Pons (tissue), 1 donor: ENCODE measurements around the gene MT1A.

Experiments
- DNase-seq: peaks from one replicate; pipeline ENCODE4 v3.0.0-alpha.2; 2016; ENCODE audit warnings: low spot score

Gene MT1A

GRCh38 chr16:56679078-56679730 lies 40.7 kb downstream of the MT1A start:
- DNase-seq: no peak

DNA sequence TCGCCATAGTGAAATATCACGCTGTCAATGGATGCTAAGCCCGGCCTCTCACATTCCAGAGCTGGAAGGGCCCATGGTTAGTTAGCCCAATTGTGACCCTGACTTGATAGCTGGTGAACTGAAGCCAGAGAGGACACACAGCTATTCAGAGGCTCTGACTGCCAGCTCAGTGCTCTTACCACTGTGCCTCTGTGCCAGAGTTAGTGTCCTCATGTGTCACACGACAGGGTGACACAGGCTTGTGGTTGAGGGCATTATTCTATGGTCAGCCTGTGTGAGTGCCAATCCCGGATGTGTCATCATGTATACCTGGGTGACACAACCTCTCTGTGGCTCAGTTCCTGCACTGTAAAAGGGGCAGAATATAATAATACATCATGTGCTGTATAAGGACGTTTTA lies 41.4 kb downstream of the MT1A start:
- DNase-seq: no peak

DNA sequence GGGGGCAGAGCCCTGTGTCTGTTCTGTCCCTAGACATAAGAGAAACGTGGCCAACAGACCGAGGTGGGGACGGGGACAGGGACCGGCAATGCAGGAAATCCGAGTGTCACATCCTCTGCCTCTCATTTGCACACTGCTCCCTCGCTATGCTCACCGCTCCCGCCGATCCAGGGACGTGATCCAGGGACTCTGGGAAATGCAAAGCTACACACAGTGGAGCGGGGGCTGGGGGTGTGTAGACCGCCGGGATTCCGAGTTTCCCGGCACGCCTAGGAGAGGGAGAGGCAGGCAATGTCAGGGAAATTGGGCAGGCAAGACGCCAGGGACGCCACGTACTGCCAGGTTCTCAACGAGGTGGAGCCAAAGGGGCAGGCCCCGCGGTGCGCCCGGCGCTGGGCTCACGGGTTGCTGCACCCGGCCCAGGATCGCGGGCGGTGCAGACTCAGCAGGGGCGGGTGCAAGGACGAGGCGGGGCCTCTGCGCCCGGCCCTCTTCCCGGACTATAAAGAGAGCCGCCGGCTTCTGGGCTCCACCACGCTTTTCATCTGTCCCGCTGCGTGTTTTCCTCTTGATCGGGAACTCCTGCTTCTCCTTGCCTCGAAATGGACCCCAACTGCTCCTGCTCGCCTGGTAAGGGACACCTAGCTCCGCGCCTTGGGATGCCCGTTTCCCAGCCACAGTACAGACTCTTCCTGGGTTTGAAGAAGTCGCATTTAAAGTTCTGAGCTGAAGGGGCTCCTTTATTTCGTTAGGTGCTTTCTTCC lies 43.7 kb downstream of the MT1A start, which contains the start of gene MT1X:
MT1X (plus strand) TSS at position 532 of the 764 bp plus-strand sequence; CDS start at position 603, 71 bp downstream.
- DNase-seq: peak; percentile 73

DNA sequence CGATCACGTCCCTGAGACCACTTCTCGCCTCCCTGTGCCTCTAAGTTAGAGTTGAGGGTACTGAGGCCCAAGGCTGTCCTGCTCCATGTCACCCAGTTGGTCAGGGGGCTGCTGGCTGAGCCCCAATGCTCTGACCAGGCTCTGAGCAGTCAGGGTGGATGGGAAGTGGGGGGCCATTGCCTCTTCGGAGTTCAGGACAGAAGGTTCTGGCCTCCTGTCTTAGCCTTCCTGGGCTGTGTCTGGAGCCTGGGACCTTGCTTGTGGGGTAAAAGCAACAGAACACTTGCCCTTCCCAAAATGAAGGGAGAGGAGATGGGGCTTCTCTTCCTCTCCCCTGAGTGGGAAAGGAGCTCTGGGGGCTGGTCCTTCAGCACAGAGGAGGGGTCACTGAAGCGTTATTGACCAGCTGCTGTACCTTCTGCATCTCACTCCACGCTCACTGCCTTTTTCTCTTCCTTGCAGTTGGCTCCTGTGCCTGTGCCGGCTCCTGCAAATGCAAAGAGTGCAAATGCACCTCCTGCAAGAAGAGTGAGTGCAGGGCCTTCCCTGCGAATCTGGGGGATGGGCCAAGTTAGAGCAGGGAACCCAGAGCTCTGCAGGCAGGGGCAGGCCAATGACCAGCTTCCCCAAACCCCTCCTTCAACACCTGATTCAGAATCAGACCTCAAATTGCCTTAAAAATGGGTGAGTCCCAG lies 44.4 kb downstream of the MT1A start:
- no peak for DNase-seq

DNA sequence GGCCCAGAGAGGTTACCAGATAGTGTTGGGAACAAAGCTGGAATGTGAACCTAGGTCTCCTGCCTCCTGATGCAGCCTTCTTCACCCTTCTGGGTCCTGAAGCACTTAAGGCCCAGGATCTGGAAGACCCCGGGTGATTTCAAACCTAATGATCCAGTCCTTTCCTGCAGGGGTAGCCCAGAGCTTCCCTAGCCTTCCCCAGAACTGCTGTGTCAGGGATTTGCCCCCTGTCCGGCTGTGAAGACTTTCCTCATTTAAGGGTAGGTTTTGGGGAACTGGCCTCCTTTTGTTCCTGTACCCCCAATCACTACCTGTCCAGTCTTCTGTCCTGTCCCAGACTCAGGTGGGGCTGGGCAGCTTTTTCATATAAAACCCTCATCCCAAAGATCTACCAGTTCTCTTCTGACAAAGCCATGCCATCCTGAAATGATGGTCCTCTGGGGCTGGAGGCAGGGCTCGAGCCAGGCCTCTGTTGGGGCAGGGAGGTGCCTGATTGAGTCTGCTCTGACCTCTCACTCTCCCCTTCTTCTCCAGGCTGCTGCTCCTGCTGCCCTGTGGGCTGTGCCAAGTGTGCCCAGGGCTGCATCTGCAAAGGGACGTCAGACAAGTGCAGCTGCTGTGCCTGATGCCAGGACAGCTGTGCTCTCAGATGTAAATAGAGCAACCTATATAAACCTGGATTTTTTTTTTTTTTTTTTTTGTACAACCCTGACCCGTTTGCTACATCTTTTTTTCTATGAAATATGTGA lies 45.1 kb downstream of the MT1A start:
- no peak for DNase-seq

- no peak for DNase-seq
These were observed 45.9 kb downstream of the MT1A start for GRCh38 chr16:56684256-56684925.

DNA sequence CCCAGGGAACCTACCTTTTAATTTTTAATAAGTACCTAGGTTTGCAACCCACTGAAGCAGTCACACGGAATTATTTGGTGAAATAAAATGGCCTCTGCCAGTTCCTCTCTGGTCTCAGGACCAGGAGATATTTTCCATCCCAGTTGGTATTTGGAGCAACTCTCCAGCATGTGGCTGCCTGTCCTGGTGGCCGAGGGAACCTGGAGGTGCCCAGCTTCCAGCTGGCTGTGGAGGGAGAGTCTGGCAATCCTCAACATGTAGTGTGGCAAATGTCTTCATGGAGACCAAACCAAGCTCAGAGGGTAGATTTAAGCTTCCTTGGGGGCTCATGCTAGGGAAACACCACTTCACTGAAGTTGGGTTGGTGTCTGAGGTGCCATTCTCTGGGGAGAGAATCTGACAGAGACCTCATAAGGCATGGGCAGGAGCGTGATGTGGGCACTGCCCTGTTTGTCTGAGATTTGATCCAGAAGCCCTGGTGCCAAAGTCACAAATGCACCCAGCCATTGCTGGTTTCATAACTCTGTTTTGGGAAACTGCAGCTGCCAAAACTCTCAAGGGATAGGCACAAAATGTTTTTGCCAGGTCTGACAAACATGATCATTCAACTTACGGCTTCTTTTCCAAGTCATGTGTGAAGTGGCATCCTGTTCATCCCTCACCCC lies 46.6 kb downstream of the MT1A start:
- no peak for DNase-seq

GRCh38 chr16:56686758-56687157 lies 48.3 kb downstream of the MT1A start:
- no peak for DNase-seq

DNA sequence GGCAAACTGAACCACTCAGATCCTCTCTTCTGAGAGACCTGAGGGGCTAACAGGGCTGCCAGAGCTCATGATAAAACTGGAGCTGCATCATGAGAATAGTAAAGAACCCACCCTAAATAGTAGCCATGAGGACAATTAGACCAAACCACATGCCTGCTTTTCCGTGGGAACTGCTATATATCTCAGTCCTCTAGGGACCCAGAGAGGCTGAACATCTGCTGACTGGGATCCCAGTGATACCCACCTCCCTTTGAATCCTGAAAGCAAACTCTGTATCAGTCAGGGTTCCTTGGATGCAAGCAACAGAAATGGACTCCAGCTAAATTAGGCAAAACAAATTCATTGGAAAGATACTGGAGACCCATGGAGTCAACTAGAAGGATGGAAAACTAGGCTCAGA lies 50.3 kb downstream of the MT1A start:
- no peak for DNase-seq

GRCh38 chr16:56689171-56689570 lies 50.7 kb downstream of the MT1A start:
- no peak for DNase-seq
